ENCODE results near the gene CPNE4.

Gene CPNE4

GRCh38 chr3:131796558-131797198 lies 238.1 kb downstream of the CPNE4 start:
- Histone ChIP-seq H3F3A (ENCODE audit: control insufficient read depth, insufficient read depth) (no peaks in the 10 kb centered on the region), H3K9me2 (replicated peaks; ENCODE audit: control insufficient read depth, low read length) (no peaks in the 10 kb centered on the region), H3K9me3 (ENCODE audit: control insufficient read depth, insufficient read depth, low read length) (no peaks in the 10 kb centered on the region), H3K27me3 (ENCODE audit: control insufficient read depth, low read length) (peaks cover 4% of the 10 kb centered on the region; the same call in 1 of the 2 replicates), H3K4me1 (ENCODE audit: control insufficient read depth, low read length) (peaks cover 9% of the 10 kb centered on the region), H4K20me1 (ENCODE audit: control insufficient read depth, insufficient read depth, low read depth, low read length) (no peaks in the 10 kb centered on the region), H3K4me3 (ENCODE audit: low read length) (no peak overlapping the region), H3K79me2 (ENCODE audit: control insufficient read depth, low read length) (no peaks in the 10 kb centered on the region), H3K4me2 (ENCODE audit: low read length) (no peak overlapping the region), H3K27ac (ENCODE audit: low read depth, low read length) (no peak overlapping the region), H3K36me3 (ENCODE audit: control insufficient read depth, low read length) (no peaks in the 10 kb centered on the region)
- no peak for TF ChIP-seq EZH2phosphoT487 (IDR thresholded peaks at IDR 0.05; ENCODE audit: borderline replicate concordance, low read length)
- TF ChIP-seq CTCF (IDR thresholded peaks at IDR 0.05; ENCODE audit: low read depth, low read length, poor library complexity, severe bottlenecking) = no peak

- H4K20me1 ChIP-seq (ENCODE audit: control insufficient read depth, insufficient read depth, low read depth, low read length) = no peaks in the 10 kb centered on the region
- TF ChIP-seq EZH2phosphoT487 (IDR thresholded peaks at IDR 0.05; ENCODE audit: borderline replicate concordance, low read length) (no peak), CTCF (IDR thresholded peaks at IDR 0.05; ENCODE audit: low read depth, low read length, poor library complexity, severe bottlenecking) (no peak)
- peaks cover 9% of the 10 kb centered on the region for H3K4me1 ChIP-seq (ENCODE audit: control insufficient read depth, low read length)
- no peaks in the 10 kb centered on the region for H3K36me3 ChIP-seq (ENCODE audit: control insufficient read depth, low read length)
- H3K4me2 ChIP-seq (ENCODE audit: low read length) = no peak overlapping the region
- H3K4me3 ChIP-seq (ENCODE audit: low read length) = no peak overlapping the region
- peaks cover 4% of the 10 kb centered on the region; the same call in 1 of the 2 replicates for H3K27me3 ChIP-seq (ENCODE audit: control insufficient read depth, low read length)
- H3F3A ChIP-seq (ENCODE audit: control insufficient read depth, insufficient read depth) = no peaks in the 10 kb centered on the region
- H3K9me3 ChIP-seq (ENCODE audit: control insufficient read depth, insufficient read depth, low read length) = no peaks in the 10 kb centered on the region
- no peaks in the 10 kb centered on the region for H3K9me2 ChIP-seq (replicated peaks; ENCODE audit: control insufficient read depth, low read length)
- H3K27ac ChIP-seq (ENCODE audit: low read depth, low read length) = no peak overlapping the region
- H3K79me2 ChIP-seq (ENCODE audit: control insufficient read depth, low read length) = no peaks in the 10 kb centered on the region
Measured at GRCh38 chr3:131796111-131796510, 238.7 kb downstream of the CPNE4 start.

GRCh38 chr3:131795390-131796090 lies 239.3 kb downstream of the CPNE4 start:
- peaks cover 9% of the 10 kb centered on the region for H3K4me1 ChIP-seq (ENCODE audit: control insufficient read depth, low read length)
- no peaks in the 10 kb centered on the region for H3K36me3 ChIP-seq (ENCODE audit: control insufficient read depth, low read length)
- no peaks in the 10 kb centered on the region for H3K9me3 ChIP-seq (ENCODE audit: control insufficient read depth, insufficient read depth, low read length)
- H3K27ac ChIP-seq (ENCODE audit: low read depth, low read length) = no peak overlapping the region
- H3K4me2 ChIP-seq (ENCODE audit: low read length) = no peak overlapping the region
- no peaks in the 10 kb centered on the region for H3K9me2 ChIP-seq (replicated peaks; ENCODE audit: control insufficient read depth, low read length)
- no peak for TF ChIP-seq EZH2phosphoT487 (IDR thresholded peaks at IDR 0.05; ENCODE audit: borderline replicate concordance, low read length)
- TF ChIP-seq CTCF (IDR thresholded peaks at IDR 0.05; ENCODE audit: low read depth, low read length, poor library complexity, severe bottlenecking) = no peak
- no peak overlapping the region for H3K4me3 ChIP-seq (ENCODE audit: low read length)
- no peaks in the 10 kb centered on the region for H3F3A ChIP-seq (ENCODE audit: control insufficient read depth, insufficient read depth)
- H3K79me2 ChIP-seq (ENCODE audit: control insufficient read depth, low read length) = no peaks in the 10 kb centered on the region
- peaks cover 4% of the 10 kb centered on the region; the same call in 1 of the 2 replicates for H3K27me3 ChIP-seq (ENCODE audit: control insufficient read depth, low read length)
- H4K20me1 ChIP-seq (ENCODE audit: control insufficient read depth, insufficient read depth, low read depth, low read length) = no peaks in the 10 kb centered on the region

All from DOHH2 (cell line).